Activated CD4-positive, alpha-beta T cell treated with anti-CD3 and anti-CD28 coated beads, Interleukin-2, amount 50 U/mL, for 1 hour (primary cell): ENCODE measurements around the gene ARHGAP15.

Source experiments
- DNase-seq: peaks from one replicate; pipeline ENCODE4 v3.0.0-alpha.2; 2020

ARHGAP15 gene

DNA sequence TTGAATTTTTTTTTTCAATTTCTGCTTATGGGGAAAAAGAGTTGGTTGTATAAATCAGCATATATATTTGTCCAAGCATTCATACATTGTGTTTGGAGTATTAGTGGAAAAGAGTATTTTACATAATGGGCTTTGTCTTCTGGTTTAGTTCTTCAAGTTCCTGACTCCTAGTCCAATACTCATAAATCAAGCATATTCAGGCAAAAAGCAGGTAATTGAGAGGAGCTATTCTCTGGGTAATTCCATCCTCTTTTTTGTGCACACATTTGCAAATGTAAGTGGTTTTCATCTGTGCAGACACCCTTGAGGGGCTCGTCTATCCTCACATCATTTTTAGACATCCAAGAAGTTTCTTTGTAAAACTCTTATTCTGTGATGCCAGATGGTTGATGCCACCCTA, 337.2 kb downstream of the ARHGAP15 start:
- no peak for DNase-seq

DNA sequence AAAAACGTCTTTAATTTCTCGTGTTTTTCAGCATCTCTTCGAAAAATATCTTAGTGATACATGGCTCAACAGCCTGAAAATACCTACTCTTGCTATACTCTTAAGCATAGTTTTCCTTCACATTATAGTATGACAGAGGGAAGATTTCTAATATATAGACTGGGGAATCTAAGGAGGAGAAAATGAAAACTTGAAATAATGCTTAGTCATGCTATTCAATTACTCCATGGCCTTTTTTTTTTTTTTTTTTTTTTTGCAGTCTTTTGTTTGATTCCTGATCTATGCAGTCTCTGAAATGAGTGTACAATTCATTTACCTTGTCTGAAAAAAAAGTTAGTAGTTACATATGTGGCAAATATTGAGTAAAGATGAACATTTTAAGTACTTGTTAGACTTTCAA, 337.8 kb downstream of the ARHGAP15 start:
- no peak for DNase-seq

DNA sequence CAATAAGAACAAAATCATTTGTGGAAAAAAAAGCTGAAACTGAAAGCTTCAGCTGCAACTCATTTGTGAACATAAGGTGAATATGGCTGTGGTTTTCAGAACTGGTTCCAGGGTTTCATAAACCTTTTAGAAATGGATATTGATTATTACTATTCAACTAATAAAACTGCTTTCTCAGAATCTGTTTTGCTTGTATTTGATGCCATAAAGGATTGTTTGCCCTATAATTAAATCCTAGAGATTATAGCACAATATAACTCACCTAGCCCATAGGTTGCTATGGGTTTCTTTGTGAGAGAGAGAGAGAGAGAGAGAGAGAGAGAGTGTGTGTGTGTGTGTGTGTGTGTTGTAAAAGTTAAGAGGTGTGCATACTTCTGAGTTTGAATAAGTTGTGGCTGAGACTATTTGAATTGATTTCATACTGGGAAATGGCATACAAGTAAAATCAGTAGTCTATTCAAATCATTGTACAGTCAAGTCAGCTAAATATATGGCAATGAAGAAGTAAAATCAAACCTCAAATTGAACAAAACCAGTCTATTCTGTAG, 339.2 kb downstream of the ARHGAP15 start:
- DNase-seq = no peak

- no peak for DNase-seq
These were observed 340.1 kb downstream of the ARHGAP15 start for GRCh38 chr2:143469323-143469722.

- DNase-seq = no peak
These were observed 342.3 kb downstream of the ARHGAP15 start for GRCh38 chr2:143471550-143471949.

DNA sequence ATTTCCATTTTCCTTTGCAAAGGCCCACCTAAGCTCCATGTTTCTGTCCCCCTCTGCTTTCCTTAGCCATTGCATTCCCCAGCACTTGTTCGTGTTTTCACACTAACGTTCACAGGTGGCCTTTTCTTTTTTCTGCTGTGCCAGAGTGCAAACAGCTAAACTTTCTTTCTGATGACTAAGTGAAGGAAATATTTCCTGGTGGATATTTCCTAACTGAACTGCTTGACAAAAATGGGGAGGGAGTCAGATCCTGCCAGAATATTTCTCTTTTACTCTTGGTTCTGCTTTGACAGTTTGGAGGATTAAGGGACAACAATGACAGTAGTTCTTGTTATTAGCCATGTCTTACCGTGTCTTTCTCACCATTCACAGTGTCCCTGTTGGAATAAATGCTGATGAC, 344.0 kb downstream of the ARHGAP15 start:
- DNase-seq = no peak

- no peak for DNase-seq
These were observed 344.6 kb downstream of the ARHGAP15 start for GRCh38 chr2:143473820-143474219.

GRCh38 chr2:143474586-143474985, 345.4 kb downstream of the ARHGAP15 start:
- no peak for DNase-seq

DNA sequence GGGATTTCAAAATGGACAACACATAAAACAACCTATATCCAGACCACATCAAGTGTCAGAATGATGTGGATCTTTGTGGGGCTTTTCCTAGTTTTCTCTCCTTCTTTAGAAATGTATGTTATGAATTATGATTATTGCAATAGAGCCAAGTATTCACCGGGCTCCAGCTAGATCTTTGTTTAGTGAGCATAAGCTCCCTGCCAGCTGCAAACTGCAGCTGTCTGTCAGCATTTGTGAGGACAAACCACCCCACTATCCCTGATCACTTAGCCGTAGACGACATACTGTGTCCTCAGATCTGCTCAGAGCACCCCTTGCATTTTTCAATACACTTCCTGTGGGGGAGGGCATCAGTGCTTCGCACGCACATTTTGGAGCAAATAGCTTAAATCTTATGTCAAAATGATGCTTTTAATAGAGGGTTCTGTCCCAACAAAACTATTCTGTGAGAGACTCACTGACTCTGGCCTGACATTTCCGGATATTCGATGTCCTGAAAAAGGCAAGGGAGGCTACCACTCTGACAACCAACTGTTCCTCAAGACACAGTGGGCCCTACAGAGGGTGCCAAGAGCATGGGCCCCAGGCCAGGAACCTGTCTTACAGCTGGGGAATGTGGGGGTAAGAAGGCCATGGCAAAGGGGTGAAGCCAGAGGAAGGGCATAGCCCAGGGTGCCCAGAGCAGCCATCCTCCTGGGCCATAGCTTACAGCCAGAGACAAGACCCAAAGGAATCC, 346.0 kb downstream of the ARHGAP15 start:
- no peak for DNase-seq

DNA sequence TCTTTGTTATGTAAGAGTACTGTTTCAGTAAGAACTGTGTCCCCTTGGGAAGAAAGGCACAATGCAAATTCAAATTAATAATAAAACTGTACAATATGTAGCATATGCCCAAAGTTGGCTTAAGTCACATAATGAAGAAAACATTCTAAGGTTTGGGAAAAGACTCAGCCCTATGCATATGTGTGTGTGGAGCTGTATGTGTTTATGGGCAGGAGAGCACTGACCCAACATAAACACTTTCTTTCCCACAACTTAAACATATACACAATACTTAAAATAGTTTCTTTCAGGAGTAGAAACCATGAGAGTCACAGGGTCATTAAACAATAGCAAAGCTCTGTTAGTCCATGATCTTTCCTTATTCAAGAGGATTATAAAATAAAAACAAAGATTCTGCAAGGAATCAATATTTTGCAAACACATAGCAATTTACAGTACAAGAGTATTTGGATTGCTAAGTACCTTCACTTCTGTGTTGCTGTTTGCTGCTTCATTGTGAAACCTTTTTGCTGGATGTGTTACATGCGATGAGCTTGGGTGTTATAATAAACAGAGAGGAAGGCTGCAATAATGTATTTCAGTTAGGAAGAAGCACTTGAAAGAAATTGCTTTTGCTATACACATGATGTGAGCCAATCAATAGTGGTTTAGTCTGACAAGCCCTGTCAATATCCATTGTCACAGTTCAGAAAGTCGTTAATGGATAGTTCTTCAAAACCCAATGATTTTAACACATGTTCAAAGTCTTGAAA, 347.3 kb downstream of the ARHGAP15 start:
- DNase-seq = no peak

- DNase-seq = no peak
These were observed 348.7 kb downstream of the ARHGAP15 start for GRCh38 chr2:143477714-143478443.

- DNase-seq = no peak
These were observed 350.9 kb downstream of the ARHGAP15 start for GRCh38 chr2:143480086-143480485.

DNA sequence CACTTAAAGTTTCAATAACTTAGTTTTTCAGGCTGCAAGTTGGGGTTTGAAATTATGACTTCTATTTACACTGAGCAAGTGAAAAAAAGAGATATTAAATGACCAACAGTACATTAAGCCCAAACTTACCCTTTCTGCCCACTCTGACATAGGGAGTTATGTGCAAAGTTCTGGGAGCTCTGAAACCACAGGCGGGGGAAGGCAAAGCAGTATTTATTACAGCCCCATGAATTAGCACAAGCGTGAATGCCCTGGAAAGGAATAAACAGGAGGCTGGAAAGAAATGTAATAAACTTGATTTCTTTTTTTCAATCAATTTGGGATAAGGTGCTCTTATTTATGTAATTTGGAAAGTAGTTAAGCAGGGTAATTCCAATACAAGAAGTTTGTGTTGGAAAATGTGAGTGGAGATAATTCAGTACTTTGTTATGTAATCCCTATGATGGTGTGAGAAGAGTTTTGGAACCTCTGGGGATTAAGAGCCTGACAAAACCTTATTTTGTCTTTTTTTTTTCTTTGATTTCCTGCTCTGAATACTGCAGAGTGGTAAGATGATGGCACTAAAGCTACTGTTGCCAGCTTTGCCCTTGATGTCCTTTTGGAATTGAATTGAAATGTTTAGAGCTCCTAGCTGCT, 351.5 kb downstream of the ARHGAP15 start:
- no peak for DNase-seq

DNA sequence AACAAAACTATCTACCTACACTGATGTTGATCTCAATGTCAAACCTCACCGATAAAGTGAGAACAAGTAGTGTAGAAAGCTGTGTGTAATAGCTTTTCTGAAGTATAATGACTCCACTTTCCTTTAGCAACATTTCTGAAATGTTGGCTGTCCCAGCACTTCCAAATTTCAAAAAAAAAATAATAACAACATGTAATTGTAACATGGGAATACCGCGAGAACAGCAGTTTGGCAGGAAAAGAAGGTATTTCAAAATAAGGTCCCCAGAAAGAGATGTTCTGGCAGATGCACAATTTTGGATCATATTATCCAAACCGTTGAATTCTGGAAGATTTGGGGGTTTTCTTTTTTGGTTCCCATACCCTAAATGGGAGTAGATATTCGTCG, 352.0 kb downstream of the ARHGAP15 start:
- no peak for DNase-seq

DNA sequence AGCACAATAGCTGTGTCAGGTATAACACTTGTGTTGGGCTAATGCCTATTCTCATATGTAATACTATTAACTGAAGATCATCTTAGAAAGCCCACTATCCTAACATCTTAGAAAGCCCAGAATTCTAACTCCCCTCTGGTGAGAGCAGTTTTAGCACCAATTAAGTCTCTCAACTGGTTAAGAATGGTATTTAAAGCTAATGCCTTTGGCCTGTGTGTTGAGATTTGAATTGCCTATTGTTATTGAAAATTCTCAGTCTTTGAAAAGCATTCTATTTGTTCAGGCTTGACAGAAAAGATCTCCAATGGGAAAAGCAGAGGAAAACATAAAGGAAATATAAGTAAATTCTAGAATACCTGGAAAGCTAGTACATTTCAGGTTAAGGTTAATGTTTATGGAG, 352.5 kb downstream of the ARHGAP15 start:
- DNase-seq = no peak

DNA sequence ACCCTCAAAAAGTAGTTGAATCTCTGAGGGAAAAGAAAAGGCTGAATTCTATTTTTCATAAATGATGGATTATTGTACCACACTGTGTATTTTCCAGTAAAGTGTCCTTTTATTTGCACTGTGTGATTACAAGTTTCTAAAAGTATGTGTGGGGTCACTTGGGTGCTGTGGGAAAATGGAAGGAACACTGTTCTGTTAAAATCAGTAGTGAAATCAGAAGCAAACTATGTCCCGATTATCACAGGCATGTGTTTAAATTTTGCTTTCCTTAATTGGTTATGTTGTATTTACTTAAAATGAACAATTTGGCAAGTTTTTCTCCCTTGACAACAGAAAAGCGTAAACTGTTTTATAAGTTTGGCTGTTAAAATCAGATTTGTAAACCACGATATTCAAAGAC, 353.1 kb downstream of the ARHGAP15 start:
- DNase-seq = no peak

GRCh38 chr2:143482771-143483170, 353.6 kb downstream of the ARHGAP15 start:
- DNase-seq = no peak

- DNase-seq = no peak
These were observed 357.8 kb downstream of the ARHGAP15 start for GRCh38 chr2:143486976-143487375.

- no peak for DNase-seq
These were observed 359.9 kb downstream of the ARHGAP15 start for GRCh38 chr2:143489145-143489544.

GRCh38 chr2:143491131-143491530, 361.9 kb downstream of the ARHGAP15 start:
- DNase-seq = no peak

- no peak for DNase-seq
These were observed 364.1 kb downstream of the ARHGAP15 start for GRCh38 chr2:143493339-143493738.

- no peak for DNase-seq
These were observed 368.5 kb downstream of the ARHGAP15 start for GRCh38 chr2:143497726-143498125.

DNA sequence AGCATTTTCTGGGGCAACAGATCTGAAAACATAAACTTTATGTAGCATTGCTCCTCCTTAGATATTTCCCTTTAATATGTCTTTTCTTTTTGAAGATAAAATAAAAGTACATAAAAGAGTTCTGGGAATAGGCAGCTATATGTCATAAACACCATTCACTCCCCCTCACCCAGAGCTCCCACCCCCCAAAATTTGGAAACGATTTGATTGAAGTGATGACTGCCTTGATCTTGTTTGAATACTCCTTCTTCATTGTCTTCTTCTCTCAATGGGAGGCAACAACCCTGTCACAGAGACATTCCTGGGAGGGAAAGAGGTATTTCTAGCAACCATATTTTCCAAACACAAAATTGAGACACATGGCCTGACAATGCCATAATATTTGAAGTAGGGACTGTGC, 369.3 kb downstream of the ARHGAP15 start:
- no peak for DNase-seq
